IMR-90 (cell line): ENCODE measurements around the gene SRGAP3.

Source experiments
- BHLHE40 ChIP-seq: fragments of 150-350 bp; IDR thresholded peaks from 2 replicates; pipeline ENCODE4 v1.6.1; 2016; ENCODE audit warnings: mild to moderate bottlenecking, low read depth, low read length
- CEBPB ChIP-seq: IDR thresholded peaks from 2 replicates; pipeline ENCODE4 v1.6.1; 2012; ENCODE audit warnings: low read depth, low read length, improper control_type of control experiment
- CHD1 ChIP-seq: IDR thresholded peaks from 2 replicates; pipeline ENCODE4 v1.6.1; 2012; ENCODE audit warnings: low read depth, low read length, improper control_type of control experiment
- CTCF ChIP-seq: conservative IDR thresholded peaks from 2 replicates; pipeline ENCODE4 v1.5.1; 2012; ENCODE audit warnings: mild to moderate bottlenecking, low read depth, low read length, improper control_type of control experiment
- FOS ChIP-seq: fragments of 150-350 bp; IDR thresholded peaks from 2 replicates; pipeline ENCODE4 v1.6.1; 2016; ENCODE audit warnings: low read depth, low read length
- POLR2A ChIP-seq: IDR thresholded peaks from 2 replicates; pipeline ENCODE4 v1.6.1; 2012; ENCODE audit warnings: mild to moderate bottlenecking, low read depth, low read length
- RAD21 ChIP-seq: IDR thresholded peaks from 2 replicates; pipeline ENCODE4 v1.6.1; 2012; ENCODE audit warnings: low read length, improper control_type of control experiment
- RCOR1 ChIP-seq: IDR thresholded peaks from 2 replicates; pipeline ENCODE4 v1.6.1; 2012; ENCODE audit warnings: mild to moderate bottlenecking, low read length, improper control_type of control experiment; ENCODE audit not compliant: insufficient replicate concordance
- RFX5 ChIP-seq: IDR thresholded peaks from 2 replicates; pipeline ENCODE4 v1.8.0; 2012; ENCODE audit warnings: low read depth, mild to moderate bottlenecking, low read length, moderate library complexity

- TF ChIP-seq CTCF (no peak), POLR2A (no peak), CEBPB (no peak), RCOR1 (no peak), RAD21 (no peak), RFX5 (no peak), BHLHE40 (no peak), FOS (no peak), CHD1 (no peak)
Observed at GRCh38 chr3:9173445-9173844, 76.0 kb downstream of the SRGAP3 start.
